Hepatocyte (in vitro differentiated cells): ENCODE data around the gene SLC66A2.

Source experiments
- EZH2 ChIP-seq: fragments of 200-600 bp; sonication (generic); IDR thresholded peaks from 2 replicates; pipeline ENCODE4 v1.6.1; 2016; ENCODE audit warnings: antibody characterized with exemption, mild to moderate bottlenecking, borderline replicate concordance
- EZH2phosphoT487 ChIP-seq: fragments of 200-600 bp; sonication (generic); IDR thresholded peaks from one replicate; pipeline ENCODE4 v1.6.1; 2018; ENCODE audit warnings: antibody characterized with exemption, mild to moderate bottlenecking, low read depth, moderate library complexity; ENCODE audit not compliant: unreplicated experiment, severe bottlenecking
- TF ChIP-seq, protein P1 (sequence below): fragments of 200-600 bp; sonication (generic); IDR thresholded peaks from 2 replicates; pipeline ENCODE4 v1.5.1; 2016; ENCODE audit warnings: antibody characterized with exemption, mild to moderate bottlenecking; ENCODE audit not compliant: poor library complexity

DNA sequence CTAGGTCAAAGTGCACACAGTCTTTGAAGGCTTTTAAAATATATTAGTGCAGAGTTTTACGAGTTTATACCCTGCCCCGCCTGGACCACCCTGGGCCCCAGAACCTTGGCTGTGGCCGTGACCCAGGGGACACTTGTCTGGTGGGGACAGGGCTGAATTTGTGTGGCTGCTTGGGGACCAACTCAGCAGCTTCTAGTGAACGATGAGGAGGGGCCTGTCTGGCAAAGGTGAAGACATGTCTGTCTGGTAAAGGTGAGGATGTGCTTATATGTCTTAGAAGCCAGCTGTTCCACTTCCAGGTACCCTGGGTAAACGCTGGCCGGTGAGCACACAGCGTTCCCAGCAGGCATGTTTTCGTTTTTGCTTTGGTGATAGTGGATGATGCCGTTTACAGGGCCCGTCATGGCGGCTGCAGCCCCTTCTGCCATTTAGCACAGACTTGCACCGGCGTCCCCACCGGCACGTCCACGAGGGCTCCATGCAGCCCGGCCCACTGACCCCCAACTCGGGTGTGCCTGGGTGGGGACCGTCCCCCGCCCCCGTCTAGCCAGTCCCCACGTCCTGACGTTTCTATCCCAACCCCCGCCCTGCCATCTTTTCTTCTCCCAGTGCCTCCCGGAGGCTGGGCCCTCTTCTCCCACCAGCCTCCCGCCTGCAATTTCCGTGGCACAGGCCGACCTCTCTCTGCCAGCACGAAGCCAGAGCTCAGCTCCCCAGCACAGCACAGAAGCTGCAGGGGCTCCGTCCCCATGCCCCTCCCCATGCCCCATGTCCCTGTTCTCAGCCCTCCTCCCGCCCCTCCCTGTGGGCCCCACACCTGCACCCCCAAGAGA lies 67.8 kb downstream of the SLC66A2 start:
- TF ChIP-seq, protein P1, sequence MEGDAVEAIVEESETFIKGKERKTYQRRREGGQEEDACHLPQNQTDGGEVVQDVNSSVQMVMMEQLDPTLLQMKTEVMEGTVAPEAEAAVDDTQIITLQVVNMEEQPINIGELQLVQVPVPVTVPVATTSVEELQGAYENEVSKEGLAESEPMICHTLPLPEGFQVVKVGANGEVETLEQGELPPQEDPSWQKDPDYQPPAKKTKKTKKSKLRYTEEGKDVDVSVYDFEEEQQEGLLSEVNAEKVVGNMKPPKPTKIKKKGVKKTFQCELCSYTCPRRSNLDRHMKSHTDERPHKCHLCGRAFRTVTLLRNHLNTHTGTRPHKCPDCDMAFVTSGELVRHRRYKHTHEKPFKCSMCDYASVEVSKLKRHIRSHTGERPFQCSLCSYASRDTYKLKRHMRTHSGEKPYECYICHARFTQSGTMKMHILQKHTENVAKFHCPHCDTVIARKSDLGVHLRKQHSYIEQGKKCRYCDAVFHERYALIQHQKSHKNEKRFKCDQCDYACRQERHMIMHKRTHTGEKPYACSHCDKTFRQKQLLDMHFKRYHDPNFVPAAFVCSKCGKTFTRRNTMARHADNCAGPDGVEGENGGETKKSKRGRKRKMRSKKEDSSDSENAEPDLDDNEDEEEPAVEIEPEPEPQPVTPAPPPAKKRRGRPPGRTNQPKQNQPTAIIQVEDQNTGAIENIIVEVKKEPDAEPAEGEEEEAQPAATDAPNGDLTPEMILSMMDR = no peak
- TF ChIP-seq EZH2phosphoT487 (no peak), EZH2 (no peak)
